HepG2 (cell line): ENCODE data around the gene TSPAN9. TPM values are rescaled to one million over a fixed set of nuclear protein-coding genes. Genes with fewer than 3 reads are reported as not detected.

Experiments
- ARHGAP35 ChIP-seq: sonication (generic); formaldehyde crosslinking; IDR thresholded peaks from 2 replicates; pipeline ENCODE4 v1.9.0; 2022; ENCODE audit warnings: mild to moderate bottlenecking, inconsistent platforms, moderate library complexity, missing genetic modification reagents, borderline replicate concordance
- BCLAF1 ChIP-seq: fragments of 450-650 bp; IDR thresholded peaks from 2 replicates; pipeline ENCODE4 v1.6.1; 2017; ENCODE audit warnings: mild to moderate bottlenecking
- BRCA1 ChIP-seq: sonication (generic); formaldehyde crosslinking; IDR thresholded peaks from 2 replicates; pipeline ENCODE4 v1.4.0; 2020; ENCODE audit warnings: missing genetic modification reagents
- E2F5 ChIP-seq: sonication (generic); formaldehyde crosslinking; conservative IDR thresholded peaks from 2 replicates; pipeline ENCODE4 v1.4.0; 2020; ENCODE audit warnings: missing genetic modification reagents
- ELF4 ChIP-seq: sonication (generic); formaldehyde crosslinking; IDR thresholded peaks from 2 replicates; pipeline ENCODE4 v1.5.0; 2020; ENCODE audit warnings: missing genetic modification reagents, mild to moderate bottlenecking, moderate library complexity, borderline replicate concordance
- HDAC2 ChIP-seq: sonication (generic); formaldehyde crosslinking; IDR thresholded peaks from 2 replicates; pipeline ENCODE4 v1.4.0; 2020; ENCODE audit warnings: missing genetic modification reagents
- HNF1B ChIP-seq: sonication (generic); formaldehyde crosslinking; IDR thresholded peaks from 2 replicates; pipeline ENCODE4 v1.5.1; 2020; ENCODE audit warnings: mild to moderate bottlenecking, moderate library complexity, missing genetic modification reagents
- HNRNPUL1 ChIP-seq: fragments of 200-400 bp; formaldehyde crosslinking; IDR thresholded peaks from 2 replicates; pipeline ENCODE4 v1.6.1; 2017; ENCODE audit warnings: low read depth, mild to moderate bottlenecking, low read length, moderate library complexity
- RFX3 ChIP-seq: IDR thresholded peaks from 2 replicates; pipeline ENCODE4 v1.6.1; 2016; ENCODE audit warnings: missing biosample characterization, missing genetic modification reagents
- SKIL ChIP-seq: sonication (generic); formaldehyde crosslinking; IDR thresholded peaks from 2 replicates; pipeline ENCODE4 v1.8.0; 2022; ENCODE audit warnings: missing genetic modification reagents, mild to moderate bottlenecking, moderate library complexity, borderline replicate concordance
- TAF1 ChIP-seq: sonication (generic); formaldehyde crosslinking; IDR thresholded peaks from 2 replicates; pipeline ENCODE4 v1.4.0; 2020; ENCODE audit warnings: missing genetic modification reagents
- THAP7 ChIP-seq: sonication (generic); formaldehyde crosslinking; IDR thresholded peaks from 2 replicates; pipeline ENCODE4 v1.8.1; 2023; ENCODE audit warnings: mild to moderate bottlenecking, missing genetic modification reagents
- ZNF354B ChIP-seq: sonication (generic); formaldehyde crosslinking; IDR thresholded peaks from 2 replicates; pipeline ENCODE4 v1.8.0; 2022; ENCODE audit warnings: mild to moderate bottlenecking, missing genetic modification reagents
- ZNF362 ChIP-seq: sonication (generic); formaldehyde crosslinking; IDR thresholded peaks from 2 replicates; pipeline ENCODE4 v1.4.0; 2020; ENCODE audit warnings: missing genetic modification reagents, mild to moderate bottlenecking, borderline replicate concordance
- ZNF414 ChIP-seq: sonication (generic); formaldehyde crosslinking; IDR thresholded peaks from 2 replicates; pipeline ENCODE4 v1.5.0; 2020; ENCODE audit warnings: missing genetic modification reagents
- ZNF790 ChIP-seq: sonication (generic); formaldehyde crosslinking; IDR thresholded peaks from 2 replicates; pipeline ENCODE4 v1.8.0; 2022; ENCODE audit warnings: missing genetic modification reagents, mild to moderate bottlenecking, borderline replicate concordance
- ZNF83 ChIP-seq: sonication (generic); formaldehyde crosslinking; IDR thresholded peaks from 2 replicates; pipeline ENCODE4 v1.4.0; 2020; ENCODE audit warnings: missing genetic modification reagents, mild to moderate bottlenecking, borderline replicate concordance
- polyA plus RNA-seq, 8 experiments: library from polyadenylated mRNA; depleted of rRNA in 3 of 8; stranded (reverse) in 7 of 8; unstranded in 1 of 8; fragments of >200 nt; fragmentation: Illumina TruSeq in 4 of 8; extraction: Trizol in 4 of 8; gene quantifications; 2 replicates each; pipeline versions ENCODE4 v1.2.1 to v1.2.3, GENCODE V29; 2011 to 2016; ENCODE audit warnings: low read depth in 4 of 8, missing spikeins in 1 of 8, mixed read lengths in 1 of 8; ENCODE audit not compliant: insufficient read depth in 1 of 8
- total RNA-seq, 5 experiments: library from RNA; depleted of rRNA; stranded (reverse); fragments of >200 nt; fragmentation: Illumina TruSeq; extraction: Trizol; gene quantifications; 2 replicates each; pipeline ENCODE4 v1.2.3, GENCODE V29; 2016; ENCODE audit warnings: low read depth in 1 of 5

Gene TSPAN9
- total and polyA plus RNA-seq, 2 of the 13 experiments (the other 11 are each of a cell fraction or from before 2014, with no cell fraction given) = 18.1 to 42.3 TPM

- TF ChIP-seq ZNF83 (CRISPR knock-in tag) (no peak), ZNF362 (no peak), E2F5 (CRISPR knock-in tag) (no peak), HDAC2 (CRISPR knock-in tag) (no peak), ZNF790 (no peak), THAP7 (CRISPR knock-in tag) (no peak), BRCA1 (CRISPR knock-in tag) (no peak), ZNF414 (no peak), HNF1B (CRISPR knock-in tag) (0 out of 2 replicates have a peak, but pooled peaks have one; percentile 42), HNRNPUL1 (no peak), ARHGAP35 (CRISPR knock-in tag) (no peak), RFX3 (CRISPR knock-in tag) (no peak), BCLAF1 (no peak), ZNF354B (CRISPR knock-in tag) (no peak), TAF1 (no peak), ELF4 (CRISPR knock-in tag) (no peak), SKIL (no peak)
These were observed 226.4 kb downstream of the TSPAN9 start (continued) for GRCh38 chr12:3303410-3304136.
